ENCODE data around the gene C19orf67. TPM values are rescaled to one million over a fixed set of nuclear protein-coding genes. Genes with fewer than 3 reads are reported as not detected.
A peak's percentile ranks its signal among the peaks of the same experiment; 100 is the strongest.

C19orf67 gene
- total and polyA plus RNA-seq, 2 of the 13 experiments (the other 11 are each of a cell fraction or from before 2014, with no cell fraction given): 0.11 to 0.32 TPM

- TF ChIP-seq SOX13 (IDR thresholded peaks at IDR 0.05) (no peak), SOX13 (CRISPR knock-in tag; conservative IDR thresholded peaks at IDR 0.05 in 1 of 2, IDR thresholded peaks at IDR 0.05 in 1 of 2) (0 out of 4 replicates have a peak, but pooled peaks of 1 of the 2 experiments have one; percentile 4), GATAD1 (CRISPR knock-in tag; IDR thresholded peaks at IDR 0.05) (no peak), ZNF879 (CRISPR knock-in tag; IDR thresholded peaks at IDR 0.05) (no peak), POGK (CRISPR knock-in tag; conservative IDR thresholded peaks at IDR 0.05) (0 out of 2 replicates have a peak, but pooled peaks have one; percentile 8), HOXA7 (CRISPR knock-in tag; IDR thresholded peaks at IDR 0.05) (no peak), TAF1 (CRISPR knock-in tag; IDR thresholded peaks at IDR 0.05) (peak; percentile 8; the same call in 1 of the 2 replicates), ZNF552 (CRISPR knock-in tag; IDR thresholded peaks at IDR 0.05; ENCODE audit: borderline replicate concordance) (0 out of 2 replicates have a peak, but pooled peaks have one; percentile 44), TERF1 (CRISPR knock-in tag; IDR thresholded peaks at IDR 0.05) (no peak)
- TF ChIP-seq, protein P1, sequence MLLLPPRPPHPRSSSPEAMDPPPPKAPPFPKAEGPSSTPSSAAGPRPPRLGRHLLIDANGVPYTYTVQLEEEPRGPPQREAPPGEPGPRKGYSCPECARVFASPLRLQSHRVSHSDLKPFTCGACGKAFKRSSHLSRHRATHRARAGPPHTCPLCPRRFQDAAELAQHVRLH (CRISPR knock-in tag; IDR thresholded peaks at IDR 0.05; ENCODE audit: borderline replicate concordance, low read depth): no peak
Measured at GRCh38 chr19:14073925-14074838, 11.4 kb downstream of the C19orf67 start (continued).
